Gastroesophageal sphincter (tissue), 3 donors: ENCODE results near the gene GHRH.

Experiments used
- EP300 ChIP-seq: sonication (generic); formaldehyde crosslinking; IDR thresholded peaks from one replicate; pipeline ENCODE4 v1.6.1; 2017; ENCODE audit warnings: antibody characterized with exemption, mild to moderate bottlenecking
- POLR2A ChIP-seq, 2 donors: fragments of 450-650 bp; IDR thresholded peaks; one replicate each; pipeline ENCODE4 v1.6.1; 2017; ENCODE audit warnings: antibody characterized with exemption in 2 of 2, mild to moderate bottlenecking in 2 of 2, moderate library complexity in 1 of 2
- POLR2AphosphoS5 ChIP-seq: sonication (generic); formaldehyde crosslinking; IDR thresholded peaks from one replicate; pipeline ENCODE4 v1.6.1; 2017; ENCODE audit warnings: antibody characterized with exemption
- TF ChIP-seq, protein P1 (sequence below), 4 experiments: fragments of 200-600 bp in 2 of 4; fragments of 450-650 bp in 2 of 4; sonication (generic) in 1 of 4; IDR thresholded peaks; one replicate each; pipeline ENCODE4 v1.5.1; 2017 to 2019; ENCODE audit warnings: antibody characterized with exemption in 4 of 4, mild to moderate bottlenecking in 2 of 4, moderate library complexity in 2 of 4

DNA sequence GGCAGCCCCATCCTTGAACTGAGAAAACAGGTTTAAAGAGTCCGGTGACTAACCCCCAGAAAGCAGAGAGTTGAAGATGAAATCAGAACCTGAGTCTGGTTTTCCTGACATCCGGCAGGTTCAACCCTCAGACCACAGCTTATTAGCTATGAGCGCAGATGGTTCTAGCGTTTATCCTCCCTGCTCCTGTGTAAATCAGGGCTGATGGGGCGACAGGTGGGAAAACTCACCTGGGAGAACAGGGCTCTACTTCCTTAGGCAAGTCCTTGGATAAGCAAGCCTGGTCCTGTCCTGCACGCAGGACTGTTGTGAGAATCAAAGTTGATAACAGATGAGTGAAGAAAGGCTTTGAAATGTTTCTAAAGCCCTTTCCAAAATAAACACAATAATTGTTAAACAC, 31.4 kb downstream of the GHRH start:
- TF ChIP-seq, protein P1, sequence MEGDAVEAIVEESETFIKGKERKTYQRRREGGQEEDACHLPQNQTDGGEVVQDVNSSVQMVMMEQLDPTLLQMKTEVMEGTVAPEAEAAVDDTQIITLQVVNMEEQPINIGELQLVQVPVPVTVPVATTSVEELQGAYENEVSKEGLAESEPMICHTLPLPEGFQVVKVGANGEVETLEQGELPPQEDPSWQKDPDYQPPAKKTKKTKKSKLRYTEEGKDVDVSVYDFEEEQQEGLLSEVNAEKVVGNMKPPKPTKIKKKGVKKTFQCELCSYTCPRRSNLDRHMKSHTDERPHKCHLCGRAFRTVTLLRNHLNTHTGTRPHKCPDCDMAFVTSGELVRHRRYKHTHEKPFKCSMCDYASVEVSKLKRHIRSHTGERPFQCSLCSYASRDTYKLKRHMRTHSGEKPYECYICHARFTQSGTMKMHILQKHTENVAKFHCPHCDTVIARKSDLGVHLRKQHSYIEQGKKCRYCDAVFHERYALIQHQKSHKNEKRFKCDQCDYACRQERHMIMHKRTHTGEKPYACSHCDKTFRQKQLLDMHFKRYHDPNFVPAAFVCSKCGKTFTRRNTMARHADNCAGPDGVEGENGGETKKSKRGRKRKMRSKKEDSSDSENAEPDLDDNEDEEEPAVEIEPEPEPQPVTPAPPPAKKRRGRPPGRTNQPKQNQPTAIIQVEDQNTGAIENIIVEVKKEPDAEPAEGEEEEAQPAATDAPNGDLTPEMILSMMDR (IDR thresholded peaks at IDR 0.05), result no peak
- no peak for TF ChIP-seq POLR2A (IDR thresholded peaks at IDR 0.05)
- TF ChIP-seq EP300, result no peak
- TF ChIP-seq POLR2AphosphoS5, result no peak
